Epithelial cell of proximal tubule (primary cell): ENCODE results near the gene GPSM1. TPM values are rescaled to one million over a fixed set of nuclear protein-coding genes. Genes with fewer than 3 reads are reported as not detected.

Experiments
- DNase-seq: peaks from one replicate; pipeline ENCODE4 v3.0.0-alpha.2; 2011; ENCODE audit warnings: low read depth
- H3K4me3 ChIP-seq: 2 replicates; pipeline ENCODE4 v1.5.1; 2011; ENCODE audit warnings: low read depth, mild to moderate bottlenecking, low read length
- total RNA-seq: library from RNA; depleted of rRNA; stranded (reverse); fragments of >200 nt; gene quantifications from 2 replicates; pipeline ENCODE4 v1.2.3, GENCODE V29; 2015
- TF ChIP-seq, protein P1 (sequence below): conservative IDR thresholded peaks from 2 replicates; pipeline ENCODE4 v1.5.1; 2012; ENCODE audit warnings: low read depth, mild to moderate bottlenecking, low read length

GPSM1 gene
- total RNA-seq, 1 donor from 2014 or later = 28.2 TPM

GRCh38 chr9:136379401-136379800, 52.1 kb downstream of the GPSM1 start:
- DNase-seq = no peak
- H3K4me3 ChIP-seq = no peak overlapping the region
- TF ChIP-seq, protein P1, sequence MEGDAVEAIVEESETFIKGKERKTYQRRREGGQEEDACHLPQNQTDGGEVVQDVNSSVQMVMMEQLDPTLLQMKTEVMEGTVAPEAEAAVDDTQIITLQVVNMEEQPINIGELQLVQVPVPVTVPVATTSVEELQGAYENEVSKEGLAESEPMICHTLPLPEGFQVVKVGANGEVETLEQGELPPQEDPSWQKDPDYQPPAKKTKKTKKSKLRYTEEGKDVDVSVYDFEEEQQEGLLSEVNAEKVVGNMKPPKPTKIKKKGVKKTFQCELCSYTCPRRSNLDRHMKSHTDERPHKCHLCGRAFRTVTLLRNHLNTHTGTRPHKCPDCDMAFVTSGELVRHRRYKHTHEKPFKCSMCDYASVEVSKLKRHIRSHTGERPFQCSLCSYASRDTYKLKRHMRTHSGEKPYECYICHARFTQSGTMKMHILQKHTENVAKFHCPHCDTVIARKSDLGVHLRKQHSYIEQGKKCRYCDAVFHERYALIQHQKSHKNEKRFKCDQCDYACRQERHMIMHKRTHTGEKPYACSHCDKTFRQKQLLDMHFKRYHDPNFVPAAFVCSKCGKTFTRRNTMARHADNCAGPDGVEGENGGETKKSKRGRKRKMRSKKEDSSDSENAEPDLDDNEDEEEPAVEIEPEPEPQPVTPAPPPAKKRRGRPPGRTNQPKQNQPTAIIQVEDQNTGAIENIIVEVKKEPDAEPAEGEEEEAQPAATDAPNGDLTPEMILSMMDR = no peak

- no peak overlapping the region for H3K4me3 ChIP-seq
- TF ChIP-seq, protein P1 = no peak
- DNase-seq = no peak
Observed at GRCh38 chr9:136379891-136380290, 52.6 kb downstream of the GPSM1 start.

GRCh38 chr9:136380381-136380780, 53.0 kb downstream of the GPSM1 start:
- no peak for DNase-seq
- H3K4me3 ChIP-seq = no peak overlapping the region
- TF ChIP-seq, protein P1 = no peak

- TF ChIP-seq, protein P1 = no peak
- H3K4me3 ChIP-seq = no peak overlapping the region
- DNase-seq = no peak
Observed at GRCh38 chr9:136381311-136381710, 54.0 kb downstream of the GPSM1 start.

DNA sequence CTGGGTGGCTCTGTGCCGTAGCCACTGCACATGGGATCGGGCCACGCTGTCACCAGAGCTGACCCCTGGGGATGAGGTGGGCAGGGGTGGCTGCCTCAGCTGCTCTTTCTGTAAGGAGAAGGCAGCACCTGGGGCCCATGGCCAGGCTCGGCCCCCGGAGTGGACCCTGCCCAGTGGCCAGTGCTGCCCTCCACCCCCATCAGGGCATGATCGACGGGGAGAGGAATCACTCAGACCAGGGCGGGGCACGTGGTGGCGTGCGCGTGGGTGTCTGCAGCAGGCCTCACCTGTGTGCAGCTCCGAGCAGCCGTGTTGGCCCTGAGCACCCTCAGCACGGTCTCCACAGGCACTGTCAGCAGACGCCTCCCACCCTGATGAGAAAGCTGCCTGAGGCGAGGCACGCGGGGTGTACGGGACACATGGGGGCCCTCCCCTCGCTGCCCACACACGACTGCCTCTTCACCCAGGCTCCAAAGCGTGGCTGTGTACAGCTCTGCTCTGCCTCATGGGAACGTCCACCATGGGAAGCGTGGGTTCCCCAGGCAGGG, 54.7 kb downstream of the GPSM1 start:
- TF ChIP-seq, protein P1 = no peak
- no peak overlapping the region for H3K4me3 ChIP-seq
- no peak for DNase-seq

GRCh38 chr9:136383436-136383835, 56.1 kb downstream of the GPSM1 start:
- no peak for DNase-seq
- TF ChIP-seq, protein P1 = no peak
- H3K4me3 ChIP-seq = no peak overlapping the region

DNA sequence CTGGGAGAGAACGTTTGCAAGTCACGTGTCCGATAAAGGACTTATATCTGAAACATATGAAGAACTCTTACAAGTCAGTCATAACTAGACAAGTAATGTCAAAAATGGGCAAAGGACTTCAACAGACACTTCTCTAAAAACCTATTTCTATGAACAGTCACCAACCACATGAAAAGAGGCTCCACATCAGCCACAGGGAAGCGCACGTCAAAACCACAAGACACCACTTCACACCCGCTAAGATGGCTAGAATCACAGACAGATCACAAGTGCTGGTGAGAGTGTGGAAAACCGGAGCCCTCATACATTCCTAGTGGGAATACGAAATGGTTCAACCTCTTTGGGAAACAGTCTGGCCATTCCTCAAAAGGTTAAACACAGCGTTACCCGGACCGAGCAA, 57.7 kb downstream of the GPSM1 start:
- TF ChIP-seq, protein P1 = no peak
- H3K4me3 ChIP-seq = no peak overlapping the region
- no peak for DNase-seq
